WTC11 (cell line): ENCODE results near the gene LPP.

Experiments used
- CREM ChIP-seq: sonication (generic); formaldehyde crosslinking; IDR thresholded peaks from 2 replicates; pipeline ENCODE4 v1.8.1; 2022; ENCODE audit warnings: mild to moderate bottlenecking, missing genetic modification reagents, moderate library complexity
- ESRRA ChIP-seq: sonication (generic); formaldehyde crosslinking; IDR thresholded peaks from 2 replicates; pipeline ENCODE4 v1.8.1; 2022; ENCODE audit warnings: mild to moderate bottlenecking, missing genetic modification reagents, borderline replicate concordance
- FOXP1 ChIP-seq: sonication (generic); formaldehyde crosslinking; IDR thresholded peaks from 2 replicates; pipeline ENCODE4 v1.8.0; 2022; ENCODE audit warnings: missing genetic modification reagents, mild to moderate bottlenecking, moderate library complexity, borderline replicate concordance
- GABPB1 ChIP-seq: sonication (generic); formaldehyde crosslinking; IDR thresholded peaks from 2 replicates; pipeline ENCODE4 v1.8.1; 2023; ENCODE audit warnings: mild to moderate bottlenecking, missing genetic modification reagents
- JUN ChIP-seq: sonication (generic); formaldehyde crosslinking; IDR thresholded peaks from 2 replicates; pipeline ENCODE4 v1.8.0; 2023; ENCODE audit warnings: mild to moderate bottlenecking, missing genetic modification reagents
- NFE2L1 ChIP-seq: sonication (generic); formaldehyde crosslinking; IDR thresholded peaks from 2 replicates; pipeline ENCODE4 v1.8.1; 2023; ENCODE audit warnings: missing genetic modification reagents
- NR2C2 ChIP-seq: sonication (generic); formaldehyde crosslinking; IDR thresholded peaks from 2 replicates; pipeline ENCODE4 v1.8.0; 2022; ENCODE audit warnings: mild to moderate bottlenecking, missing genetic modification reagents
- SP1 ChIP-seq: sonication (generic); formaldehyde crosslinking; conservative IDR thresholded peaks from 2 replicates; pipeline ENCODE4 v1.8.1; 2022; ENCODE audit warnings: missing genetic modification reagents
- TF ChIP-seq, protein P1 (sequence below): sonication (generic); formaldehyde crosslinking; IDR thresholded peaks from 2 replicates; pipeline ENCODE4 v1.8.1; 2023; ENCODE audit warnings: mild to moderate bottlenecking, missing genetic modification reagents
- TF ChIP-seq, protein P2 (sequence below): sonication (generic); formaldehyde crosslinking; IDR thresholded peaks from 2 replicates; pipeline ENCODE4 v1.8.0; 2022; ENCODE audit warnings: mild to moderate bottlenecking, missing genetic modification reagents
- TF ChIP-seq, protein P3 (sequence below): fragments of 200-600 bp; IDR thresholded peaks from 2 replicates; pipeline ENCODE4 v1.8.0; 2022; ENCODE audit warnings: antibody characterized with exemption
- TF ChIP-seq, protein P4 (sequence below): fragments of 250-450 bp; sonication (Bioruptor Pico); IDR thresholded peaks from 2 replicates; pipeline ENCODE4 v1.9.0; 2021; ENCODE audit warnings: mild to moderate bottlenecking, borderline replicate concordance
- TF ChIP-seq, protein P5 (sequence below): sonication (generic); formaldehyde crosslinking; IDR thresholded peaks from 2 replicates; pipeline ENCODE4 v1.8.0; 2022; ENCODE audit warnings: mild to moderate bottlenecking, missing genetic modification reagents

DNA sequence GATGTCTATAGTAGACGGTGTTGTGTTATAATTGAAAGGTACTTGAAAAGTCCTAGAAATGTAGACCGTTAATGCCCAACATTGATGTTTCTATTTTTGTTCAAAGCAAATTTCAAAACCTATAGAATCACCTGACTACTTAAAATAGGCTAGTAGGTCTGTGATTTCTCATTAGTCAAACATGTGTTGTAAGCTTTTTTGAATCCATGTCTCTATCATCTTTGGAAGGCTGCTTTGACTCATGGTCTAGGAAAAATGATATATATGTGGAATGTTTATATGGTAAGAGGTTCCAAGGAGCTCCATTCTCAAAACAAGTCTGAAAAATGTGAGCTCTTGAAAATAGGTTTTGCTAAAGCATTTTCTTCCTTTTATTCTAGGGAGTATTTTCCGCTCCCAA lies 375.3 kb downstream of the LPP start:
- TF ChIP-seq NR2C2 (CRISPR knock-in tag): no peak
- no peak for TF ChIP-seq NFE2L1 (CRISPR knock-in tag)
- TF ChIP-seq, protein P1, sequence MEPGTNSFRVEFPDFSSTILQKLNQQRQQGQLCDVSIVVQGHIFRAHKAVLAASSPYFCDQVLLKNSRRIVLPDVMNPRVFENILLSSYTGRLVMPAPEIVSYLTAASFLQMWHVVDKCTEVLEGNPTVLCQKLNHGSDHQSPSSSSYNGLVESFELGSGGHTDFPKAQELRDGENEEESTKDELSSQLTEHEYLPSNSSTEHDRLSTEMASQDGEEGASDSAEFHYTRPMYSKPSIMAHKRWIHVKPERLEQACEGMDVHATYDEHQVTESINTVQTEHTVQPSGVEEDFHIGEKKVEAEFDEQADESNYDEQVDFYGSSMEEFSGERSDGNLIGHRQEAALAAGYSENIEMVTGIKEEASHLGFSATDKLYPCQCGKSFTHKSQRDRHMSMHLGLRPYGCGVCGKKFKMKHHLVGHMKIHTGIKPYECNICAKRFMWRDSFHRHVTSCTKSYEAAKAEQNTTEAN (CRISPR knock-in tag): no peak
- TF ChIP-seq FOXP1 (CRISPR knock-in tag): no peak
- no peak for TF ChIP-seq ESRRA (CRISPR knock-in tag)
- no peak for TF ChIP-seq GABPB1 (CRISPR knock-in tag)
- TF ChIP-seq, protein P2, sequence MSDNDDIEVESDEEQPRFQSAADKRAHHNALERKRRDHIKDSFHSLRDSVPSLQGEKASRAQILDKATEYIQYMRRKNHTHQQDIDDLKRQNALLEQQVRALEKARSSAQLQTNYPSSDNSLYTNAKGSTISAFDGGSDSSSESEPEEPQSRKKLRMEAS: no peak
- TF ChIP-seq, protein P3, sequence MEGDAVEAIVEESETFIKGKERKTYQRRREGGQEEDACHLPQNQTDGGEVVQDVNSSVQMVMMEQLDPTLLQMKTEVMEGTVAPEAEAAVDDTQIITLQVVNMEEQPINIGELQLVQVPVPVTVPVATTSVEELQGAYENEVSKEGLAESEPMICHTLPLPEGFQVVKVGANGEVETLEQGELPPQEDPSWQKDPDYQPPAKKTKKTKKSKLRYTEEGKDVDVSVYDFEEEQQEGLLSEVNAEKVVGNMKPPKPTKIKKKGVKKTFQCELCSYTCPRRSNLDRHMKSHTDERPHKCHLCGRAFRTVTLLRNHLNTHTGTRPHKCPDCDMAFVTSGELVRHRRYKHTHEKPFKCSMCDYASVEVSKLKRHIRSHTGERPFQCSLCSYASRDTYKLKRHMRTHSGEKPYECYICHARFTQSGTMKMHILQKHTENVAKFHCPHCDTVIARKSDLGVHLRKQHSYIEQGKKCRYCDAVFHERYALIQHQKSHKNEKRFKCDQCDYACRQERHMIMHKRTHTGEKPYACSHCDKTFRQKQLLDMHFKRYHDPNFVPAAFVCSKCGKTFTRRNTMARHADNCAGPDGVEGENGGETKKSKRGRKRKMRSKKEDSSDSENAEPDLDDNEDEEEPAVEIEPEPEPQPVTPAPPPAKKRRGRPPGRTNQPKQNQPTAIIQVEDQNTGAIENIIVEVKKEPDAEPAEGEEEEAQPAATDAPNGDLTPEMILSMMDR: no peak
- TF ChIP-seq CREM (CRISPR knock-in tag): no peak
- TF ChIP-seq, protein P4, sequence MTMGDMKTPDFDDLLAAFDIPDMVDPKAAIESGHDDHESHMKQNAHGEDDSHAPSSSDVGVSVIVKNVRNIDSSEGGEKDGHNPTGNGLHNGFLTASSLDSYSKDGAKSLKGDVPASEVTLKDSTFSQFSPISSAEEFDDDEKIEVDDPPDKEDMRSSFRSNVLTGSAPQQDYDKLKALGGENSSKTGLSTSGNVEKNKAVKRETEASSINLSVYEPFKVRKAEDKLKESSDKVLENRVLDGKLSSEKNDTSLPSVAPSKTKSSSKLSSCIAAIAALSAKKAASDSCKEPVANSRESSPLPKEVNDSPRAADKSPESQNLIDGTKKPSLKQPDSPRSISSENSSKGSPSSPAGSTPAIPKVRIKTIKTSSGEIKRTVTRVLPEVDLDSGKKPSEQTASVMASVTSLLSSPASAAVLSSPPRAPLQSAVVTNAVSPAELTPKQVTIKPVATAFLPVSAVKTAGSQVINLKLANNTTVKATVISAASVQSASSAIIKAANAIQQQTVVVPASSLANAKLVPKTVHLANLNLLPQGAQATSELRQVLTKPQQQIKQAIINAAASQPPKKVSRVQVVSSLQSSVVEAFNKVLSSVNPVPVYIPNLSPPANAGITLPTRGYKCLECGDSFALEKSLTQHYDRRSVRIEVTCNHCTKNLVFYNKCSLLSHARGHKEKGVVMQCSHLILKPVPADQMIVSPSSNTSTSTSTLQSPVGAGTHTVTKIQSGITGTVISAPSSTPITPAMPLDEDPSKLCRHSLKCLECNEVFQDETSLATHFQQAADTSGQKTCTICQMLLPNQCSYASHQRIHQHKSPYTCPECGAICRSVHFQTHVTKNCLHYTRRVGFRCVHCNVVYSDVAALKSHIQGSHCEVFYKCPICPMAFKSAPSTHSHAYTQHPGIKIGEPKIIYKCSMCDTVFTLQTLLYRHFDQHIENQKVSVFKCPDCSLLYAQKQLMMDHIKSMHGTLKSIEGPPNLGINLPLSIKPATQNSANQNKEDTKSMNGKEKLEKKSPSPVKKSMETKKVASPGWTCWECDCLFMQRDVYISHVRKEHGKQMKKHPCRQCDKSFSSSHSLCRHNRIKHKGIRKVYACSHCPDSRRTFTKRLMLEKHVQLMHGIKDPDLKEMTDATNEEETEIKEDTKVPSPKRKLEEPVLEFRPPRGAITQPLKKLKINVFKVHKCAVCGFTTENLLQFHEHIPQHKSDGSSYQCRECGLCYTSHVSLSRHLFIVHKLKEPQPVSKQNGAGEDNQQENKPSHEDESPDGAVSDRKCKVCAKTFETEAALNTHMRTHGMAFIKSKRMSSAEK (CRISPR knock-in tag): no peak
- TF ChIP-seq, protein P5, sequence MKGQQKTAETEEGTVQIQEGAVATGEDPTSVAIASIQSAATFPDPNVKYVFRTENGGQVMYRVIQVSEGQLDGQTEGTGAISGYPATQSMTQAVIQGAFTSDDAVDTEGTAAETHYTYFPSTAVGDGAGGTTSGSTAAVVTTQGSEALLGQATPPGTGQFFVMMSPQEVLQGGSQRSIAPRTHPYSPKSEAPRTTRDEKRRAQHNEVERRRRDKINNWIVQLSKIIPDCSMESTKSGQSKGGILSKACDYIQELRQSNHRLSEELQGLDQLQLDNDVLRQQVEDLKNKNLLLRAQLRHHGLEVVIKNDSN (CRISPR knock-in tag): no peak
- no peak for TF ChIP-seq JUN (CRISPR knock-in tag)
- no peak for TF ChIP-seq SP1 (CRISPR knock-in tag)
